ENCODE data around the gene AGAP3. TPM values are rescaled to one million over a fixed set of nuclear protein-coding genes. Genes with fewer than 3 reads are reported as not detected.

AGAP3 gene
- total RNA-seq, 1 experiment from 2014 or later: 1.6 TPM

- Histone ChIP-seq H3K9ac (ENCODE audit: low read length) (no peak overlapping the region), H3K4me2 (ENCODE audit: low read depth, low read length, poor library complexity, severe bottlenecking) (no peak overlapping the region)
Measured at GRCh38 chr7:151133986-151134742, 47.9 kb downstream of the AGAP3 start.

GRCh38 chr7:151134743-151135524 is 48.7 kb downstream of the AGAP3 start:
- Histone ChIP-seq H2AFZ (ENCODE audit: low read length) (no peak overlapping the region), H3K9ac (ENCODE audit: low read length) (no peak overlapping the region), H3K4me2 (ENCODE audit: low read depth, low read length, poor library complexity, severe bottlenecking) (no peak overlapping the region), H3K79me2 (ENCODE audit: low read length) (no peaks in the 10 kb centered on the region), H3K4me3 (ENCODE audit: low read length) (no peak overlapping the region), H4K20me1 (ENCODE audit: insufficient read depth, low read depth, low read length) (no peaks in the 10 kb centered on the region), H3K27me3 (ENCODE audit: low read length) (no peaks in the 10 kb centered on the region), H3K4me1 (ENCODE audit: low read length) (no peaks in the 10 kb centered on the region), H3K9me2 (replicated peaks; ENCODE audit: insufficient read depth, low read length) (no peaks in the 10 kb centered on the region), H3K36me3 (ENCODE audit: insufficient read depth, low read length) (no peaks in the 10 kb centered on the region), H3K27ac (ENCODE audit: low read length) (no peak overlapping the region), H3K9me3 (ENCODE audit: low read length) (no peaks in the 10 kb centered on the region)
- no peak for DNase-seq

More at GRCh38 chr7:151133986-151134742, 47.9 kb downstream of the AGAP3 start:
- Histone ChIP-seq H3K4me3 (ENCODE audit: low read length) (no peak overlapping the region), H3K9me3 (ENCODE audit: low read length) (no peaks in the 10 kb centered on the region), H3K9me2 (replicated peaks; ENCODE audit: insufficient read depth, low read length) (no peaks in the 10 kb centered on the region), H3K27me3 (ENCODE audit: low read length) (no peaks in the 10 kb centered on the region), H3K4me1 (ENCODE audit: low read length) (no peaks in the 10 kb centered on the region), H3K79me2 (ENCODE audit: low read length) (no peaks in the 10 kb centered on the region), H3K27ac (ENCODE audit: low read length) (no peak overlapping the region), H4K20me1 (ENCODE audit: insufficient read depth, low read depth, low read length) (no peaks in the 10 kb centered on the region), H3K36me3 (ENCODE audit: insufficient read depth, low read length) (no peaks in the 10 kb centered on the region), H2AFZ (ENCODE audit: low read length) (no peak overlapping the region)
- DNase-seq: no peak

GRCh38 chr7:151135525-151135845 is 49.2 kb downstream of the AGAP3 start:
- Histone ChIP-seq H3K36me3 (ENCODE audit: insufficient read depth, low read length) (no peaks in the 10 kb centered on the region), H3K79me2 (ENCODE audit: low read length) (no peaks in the 10 kb centered on the region), H3K9ac (ENCODE audit: low read length) (no peak overlapping the region), H3K4me1 (ENCODE audit: low read length) (no peaks in the 10 kb centered on the region), H3K9me3 (ENCODE audit: low read length) (no peaks in the 10 kb centered on the region), H3K9me2 (replicated peaks; ENCODE audit: insufficient read depth, low read length) (no peaks in the 10 kb centered on the region), H3K27ac (ENCODE audit: low read length) (no peak overlapping the region), H2AFZ (ENCODE audit: low read length) (no peak overlapping the region), H4K20me1 (ENCODE audit: insufficient read depth, low read depth, low read length) (no peaks in the 10 kb centered on the region; the same call in 1 of the 2 replicates), H3K27me3 (ENCODE audit: low read length) (no peaks in the 10 kb centered on the region), H3K4me3 (ENCODE audit: low read length) (no peak overlapping the region), H3K4me2 (ENCODE audit: low read depth, low read length, poor library complexity, severe bottlenecking) (no peak overlapping the region)
- DNase-seq: no peak

GRCh38 chr7:151135866-151136843 is 49.9 kb downstream of the AGAP3 start:
- no peaks in the 10 kb centered on the region for H3K36me3 ChIP-seq (ENCODE audit: insufficient read depth, low read length)
- no peaks in the 10 kb centered on the region for H3K4me1 ChIP-seq (ENCODE audit: low read length)
- H3K9me3 ChIP-seq (ENCODE audit: low read length): no peaks in the 10 kb centered on the region
- no peak overlapping the region for H3K4me3 ChIP-seq (ENCODE audit: low read length)
- H3K27ac ChIP-seq (ENCODE audit: low read length): no peak overlapping the region
- H3K79me2 ChIP-seq (ENCODE audit: low read length): no peaks in the 10 kb centered on the region
- H3K27me3 ChIP-seq (ENCODE audit: low read length): no peaks in the 10 kb centered on the region
- no peaks in the 10 kb centered on the region for H3K9me2 ChIP-seq (replicated peaks; ENCODE audit: insufficient read depth, low read length)
- DNase-seq: no peak
- H4K20me1 ChIP-seq (ENCODE audit: insufficient read depth, low read depth, low read length): no peaks in the 10 kb centered on the region; the same call in 1 of the 2 replicates
- H3K4me2 ChIP-seq (ENCODE audit: low read depth, low read length, poor library complexity, severe bottlenecking): no peak overlapping the region
- H2AFZ ChIP-seq (ENCODE audit: low read length): no peak overlapping the region
- H3K9ac ChIP-seq (ENCODE audit: low read length): no peak overlapping the region

GRCh38 chr7:151137076-151137675 is 50.9 kb downstream of the AGAP3 start:
- no peaks in the 10 kb centered on the region for H3K4me1 ChIP-seq (ENCODE audit: low read length)
- no peaks in the 10 kb centered on the region; the same call in 1 of the 2 replicates for H4K20me1 ChIP-seq (ENCODE audit: insufficient read depth, low read depth, low read length)
- H2AFZ ChIP-seq (ENCODE audit: low read length): no peak overlapping the region
- H3K9me2 ChIP-seq (replicated peaks; ENCODE audit: insufficient read depth, low read length): no peaks in the 10 kb centered on the region
- no peak overlapping the region for H3K27ac ChIP-seq (ENCODE audit: low read length)
- no peaks in the 10 kb centered on the region for H3K36me3 ChIP-seq (ENCODE audit: insufficient read depth, low read length)
- H3K9ac ChIP-seq (ENCODE audit: low read length): no peak overlapping the region
- no peak overlapping the region for H3K4me3 ChIP-seq (ENCODE audit: low read length)
- H3K79me2 ChIP-seq (ENCODE audit: low read length): no peaks in the 10 kb centered on the region
- DNase-seq: no peak
- no peak overlapping the region for H3K4me2 ChIP-seq (ENCODE audit: low read depth, low read length, poor library complexity, severe bottlenecking)
- no peaks in the 10 kb centered on the region for H3K9me3 ChIP-seq (ENCODE audit: low read length)
- H3K27me3 ChIP-seq (ENCODE audit: low read length): no peaks in the 10 kb centered on the region

GRCh38 chr7:151137791-151138152 is 51.5 kb downstream of the AGAP3 start:
- Histone ChIP-seq H3K4me1 (ENCODE audit: low read length) (no peaks in the 10 kb centered on the region), H3K9me2 (replicated peaks; ENCODE audit: insufficient read depth, low read length) (no peaks in the 10 kb centered on the region), H3K9me3 (ENCODE audit: low read length) (no peaks in the 10 kb centered on the region), H3K27ac (ENCODE audit: low read length) (no peak overlapping the region), H3K79me2 (ENCODE audit: low read length) (no peaks in the 10 kb centered on the region), H3K36me3 (ENCODE audit: insufficient read depth, low read length) (no peaks in the 10 kb centered on the region), H3K4me2 (ENCODE audit: low read depth, low read length, poor library complexity, severe bottlenecking) (no peak overlapping the region), H3K4me3 (ENCODE audit: low read length) (no peak overlapping the region), H2AFZ (ENCODE audit: low read length) (no peak overlapping the region), H4K20me1 (ENCODE audit: insufficient read depth, low read depth, low read length) (no peaks in the 10 kb centered on the region; the same call in 1 of the 2 replicates), H3K9ac (ENCODE audit: low read length) (no peak overlapping the region), H3K27me3 (ENCODE audit: low read length) (no peaks in the 10 kb centered on the region)
- no peak for DNase-seq

- no peaks in the 10 kb centered on the region for H3K79me2 ChIP-seq (ENCODE audit: low read length)
- H3K4me1 ChIP-seq (ENCODE audit: low read length): no peaks in the 10 kb centered on the region
- DNase-seq: no peak
Measured at GRCh38 chr7:151138153-151138851, 52.0 kb downstream of the AGAP3 start.

More at GRCh38 chr7:151138153-151138851, 52.0 kb downstream of the AGAP3 start:
- Histone ChIP-seq H3K36me3 (ENCODE audit: insufficient read depth, low read length) (no peaks in the 10 kb centered on the region), H3K4me3 (ENCODE audit: low read length) (no peak overlapping the region), H2AFZ (ENCODE audit: low read length) (no peak overlapping the region), H3K4me2 (ENCODE audit: low read depth, low read length, poor library complexity, severe bottlenecking) (no peak overlapping the region), H4K20me1 (ENCODE audit: insufficient read depth, low read depth, low read length) (no peaks in the 10 kb centered on the region; the same call in 1 of the 2 replicates), H3K27me3 (ENCODE audit: low read length) (no peaks in the 10 kb centered on the region), H3K27ac (ENCODE audit: low read length) (no peak overlapping the region), H3K9ac (ENCODE audit: low read length) (no peak overlapping the region), H3K9me2 (replicated peaks; ENCODE audit: insufficient read depth, low read length) (no peaks in the 10 kb centered on the region), H3K9me3 (ENCODE audit: low read length) (no peaks in the 10 kb centered on the region)
